ENCODE data around the gene FIGNL2. TPM values are rescaled to one million over a fixed set of nuclear protein-coding genes. Genes with fewer than 3 reads are reported as not detected.

FIGNL2 gene
- total and polyA plus RNA-seq, 2 of the 4 experiments (the other 2 are of a cell fraction), result under 0.01 to 0.12 TPM

DNA sequence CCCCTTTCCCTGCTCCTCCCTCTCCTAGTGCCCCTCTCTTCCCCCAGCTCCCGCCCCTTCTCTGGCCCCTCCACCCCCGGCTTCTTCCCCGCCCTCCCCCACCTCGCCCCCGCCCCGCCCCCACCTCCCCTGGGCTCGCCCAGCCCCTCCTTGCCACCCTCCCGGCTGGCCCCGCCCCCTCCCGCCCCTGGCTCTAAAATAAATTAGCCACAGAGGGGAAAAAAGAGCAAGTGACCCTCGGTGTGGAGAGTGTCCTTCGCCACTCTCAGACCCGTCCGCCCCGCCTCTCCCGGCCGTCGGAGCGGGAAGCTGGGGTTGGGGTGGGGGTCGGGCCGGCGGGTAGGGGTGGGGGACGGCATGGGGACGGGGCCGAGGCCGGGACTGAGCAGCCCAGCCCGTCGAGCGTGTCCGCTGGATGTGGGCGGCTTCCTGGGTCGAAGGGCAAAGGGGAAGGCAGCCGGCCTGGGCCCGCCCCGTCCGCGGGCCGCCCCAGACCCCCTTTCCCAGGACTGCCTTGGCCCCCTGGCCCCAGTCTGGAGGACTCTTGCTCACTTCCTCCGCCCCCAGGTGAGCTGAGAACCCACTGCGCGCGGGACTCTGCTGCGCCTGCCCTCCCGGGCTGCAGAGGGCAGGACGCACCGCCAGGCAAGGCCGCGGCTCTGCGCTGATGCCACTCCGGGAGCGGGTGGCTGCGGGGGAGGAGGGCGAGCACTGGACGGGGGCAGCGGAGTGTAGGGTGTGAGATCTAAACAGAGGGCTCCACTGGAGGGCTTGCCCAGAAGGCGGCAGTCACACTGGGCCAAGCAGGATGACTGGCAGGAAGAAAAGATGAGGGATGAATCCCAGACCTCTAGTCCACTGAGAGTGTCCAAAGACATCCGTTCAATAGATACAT lies 570 bp upstream of the FIGNL2 start:
- H2BK15ac ChIP-seq (ENCODE audit: low read depth, low read length), result no peak overlapping the region
- no peaks in the 10 kb centered on the region for H3K79me1 ChIP-seq (ENCODE audit: low read depth in 1 of 2, low read length in 2 of 2)
- H2BK20ac ChIP-seq (ENCODE audit: low read depth, low read length), result no peak overlapping the region
- H3K4me3 ChIP-seq (ENCODE audit: insufficient read depth, low read depth, low read length), result no peak overlapping the region
- no peaks in the 10 kb centered on the region for H4K20me1 ChIP-seq (ENCODE audit: insufficient read depth, low read length)
- H4K5ac ChIP-seq (ENCODE audit: low read depth, low read length), result no peak overlapping the region
- no peak overlapping the region for H3K9ac ChIP-seq (ENCODE audit: low read depth, low read length)
- no peaks in the 10 kb centered on the region for H3K9me3 ChIP-seq (ENCODE audit: control insufficient read depth, insufficient read depth, low read length)
- H3K4ac ChIP-seq (ENCODE audit: low read depth, low read length), result no peak overlapping the region
- DNase-seq (no peak), ATAC-seq (ENCODE audit: low read depth) (no peak)
- no peak overlapping the region; the same call in 1 of the 2 replicates for H2AK5ac ChIP-seq (ENCODE audit: low read depth, low read length)
- H3K18ac ChIP-seq (ENCODE audit: low read depth, low read length), result no peak overlapping the region
- H4K91ac ChIP-seq (ENCODE audit: insufficient read depth, low read depth, low read length), result no peak overlapping the region
- BruUV-seq (replicated peaks), result no TSS peak
- H2BK5ac ChIP-seq (ENCODE audit: low read depth, low read length, poor library complexity, severe bottlenecking), result no peak overlapping the region
- CTCF ChIA-PET, result no interaction called here
- POLR2A ChIA-PET (ENCODE audit: unreplicated experiment), result no interaction called here
- no peaks in the 10 kb centered on the region for H3K36me3 ChIP-seq (ENCODE audit: control insufficient read depth, insufficient read depth, low read length)
- no peak overlapping the region for H3K14ac ChIP-seq (replicated peaks; ENCODE audit: low read depth, low read length)
- WGBS, 2 experiments (ENCODE audit: extremely low coverage in 2 of 2, insufficient read length in 1 of 2), result 49% methylated on average over 6 of the region's 57 CpGs; no CpG with 5 or more reads in 1 of the 2 experiments
- no peak overlapping the region for H2AFZ ChIP-seq (replicated peaks; ENCODE audit: low read length, poor library complexity)
- in situ Hi-C loops (cut with MboI; ENCODE audit: low sequenced_read_pairs) (no loop called here), dilution Hi-C loops (cut with HindIII; ENCODE audit: low sequenced_read_pairs, unreplicated experiment) (no loop called here), intact Hi-C loops (cut with micrococcal nuclease) (no loop called here)
- no peak overlapping the region for H3K27ac ChIP-seq (ENCODE audit: insufficient read depth, low read length)
- H2AK9ac ChIP-seq (replicated peaks; ENCODE audit: low read depth, low read length, poor library complexity), result no peak overlapping the region
- peaks cover 3% of the 10 kb centered on the region; the same call in 1 of the 2 replicates for H3K9me1 ChIP-seq (ENCODE audit: insufficient read depth, low read length)
- H3K27me3 ChIP-seq (ENCODE audit: control insufficient read depth, insufficient read depth, low read length), result peaks cover 56% of the 10 kb centered on the region
- H3K23ac ChIP-seq (ENCODE audit: low read depth, low read length), result no peak overlapping the region
- no peak overlapping the region for H3K56ac ChIP-seq (ENCODE audit: extremely low read depth, insufficient read depth, low read length)
- H3K4me2 ChIP-seq (ENCODE audit: low read depth, low read length), result no peak overlapping the region
- H3K4me1 ChIP-seq (ENCODE audit: control insufficient read depth, insufficient read depth, low read length), result no peaks in the 10 kb centered on the region
- no peak overlapping the region for H2BK120ac ChIP-seq (ENCODE audit: low read depth, low read length)
- H4K8ac ChIP-seq (ENCODE audit: low read depth in 2 of 2, low read length in 2 of 2), result no peak overlapping the region
- TF ChIP-seq CEBPB (IDR thresholded peaks at IDR 0.05; ENCODE audit: low read depth, low read length), result no peak
- TF ChIP-seq BHLHE40 (IDR thresholded peaks at IDR 0.05; ENCODE audit: low read depth, low read length), result no peak
- TF ChIP-seq FOS (IDR thresholded peaks at IDR 0.05; ENCODE audit: low read depth, low read length), result no peak
- TF ChIP-seq MAZ (IDR thresholded peaks at IDR 0.05; ENCODE audit: borderline replicate concordance, low read depth, low read length), result no peak
- TF ChIP-seq, protein P1, sequence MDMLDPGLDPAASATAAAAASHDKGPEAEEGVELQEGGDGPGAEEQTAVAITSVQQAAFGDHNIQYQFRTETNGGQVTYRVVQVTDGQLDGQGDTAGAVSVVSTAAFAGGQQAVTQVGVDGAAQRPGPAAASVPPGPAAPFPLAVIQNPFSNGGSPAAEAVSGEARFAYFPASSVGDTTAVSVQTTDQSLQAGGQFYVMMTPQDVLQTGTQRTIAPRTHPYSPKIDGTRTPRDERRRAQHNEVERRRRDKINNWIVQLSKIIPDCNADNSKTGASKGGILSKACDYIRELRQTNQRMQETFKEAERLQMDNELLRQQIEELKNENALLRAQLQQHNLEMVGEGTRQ (IDR thresholded peaks at IDR 0.05; ENCODE audit: low read depth, low read length), result no peak
- no peak for TF ChIP-seq RFX5 (IDR thresholded peaks at IDR 0.05; ENCODE audit: low read depth, low read length)
- TF ChIP-seq SMC3 (IDR thresholded peaks at IDR 0.05; ENCODE audit: low read depth, low read length), result no peak
- TF ChIP-seq, protein P2, sequence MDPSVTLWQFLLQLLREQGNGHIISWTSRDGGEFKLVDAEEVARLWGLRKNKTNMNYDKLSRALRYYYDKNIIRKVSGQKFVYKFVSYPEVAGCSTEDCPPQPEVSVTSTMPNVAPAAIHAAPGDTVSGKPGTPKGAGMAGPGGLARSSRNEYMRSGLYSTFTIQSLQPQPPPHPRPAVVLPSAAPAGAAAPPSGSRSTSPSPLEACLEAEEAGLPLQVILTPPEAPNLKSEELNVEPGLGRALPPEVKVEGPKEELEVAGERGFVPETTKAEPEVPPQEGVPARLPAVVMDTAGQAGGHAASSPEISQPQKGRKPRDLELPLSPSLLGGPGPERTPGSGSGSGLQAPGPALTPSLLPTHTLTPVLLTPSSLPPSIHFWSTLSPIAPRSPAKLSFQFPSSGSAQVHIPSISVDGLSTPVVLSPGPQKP (IDR thresholded peaks at IDR 0.05; ENCODE audit: borderline replicate concordance, low read depth, low read length), result no peak
- TF ChIP-seq MAFK (IDR thresholded peaks at IDR 0.05; ENCODE audit: low read depth, low read length), result no peak
- TF ChIP-seq RCOR1 (IDR thresholded peaks at IDR 0.05; ENCODE audit: insufficient replicate concordance, low read length), result no peak
- no peak for TF ChIP-seq RAD21 (IDR thresholded peaks at IDR 0.05; ENCODE audit: low read length)
- TF ChIP-seq, protein P3, sequence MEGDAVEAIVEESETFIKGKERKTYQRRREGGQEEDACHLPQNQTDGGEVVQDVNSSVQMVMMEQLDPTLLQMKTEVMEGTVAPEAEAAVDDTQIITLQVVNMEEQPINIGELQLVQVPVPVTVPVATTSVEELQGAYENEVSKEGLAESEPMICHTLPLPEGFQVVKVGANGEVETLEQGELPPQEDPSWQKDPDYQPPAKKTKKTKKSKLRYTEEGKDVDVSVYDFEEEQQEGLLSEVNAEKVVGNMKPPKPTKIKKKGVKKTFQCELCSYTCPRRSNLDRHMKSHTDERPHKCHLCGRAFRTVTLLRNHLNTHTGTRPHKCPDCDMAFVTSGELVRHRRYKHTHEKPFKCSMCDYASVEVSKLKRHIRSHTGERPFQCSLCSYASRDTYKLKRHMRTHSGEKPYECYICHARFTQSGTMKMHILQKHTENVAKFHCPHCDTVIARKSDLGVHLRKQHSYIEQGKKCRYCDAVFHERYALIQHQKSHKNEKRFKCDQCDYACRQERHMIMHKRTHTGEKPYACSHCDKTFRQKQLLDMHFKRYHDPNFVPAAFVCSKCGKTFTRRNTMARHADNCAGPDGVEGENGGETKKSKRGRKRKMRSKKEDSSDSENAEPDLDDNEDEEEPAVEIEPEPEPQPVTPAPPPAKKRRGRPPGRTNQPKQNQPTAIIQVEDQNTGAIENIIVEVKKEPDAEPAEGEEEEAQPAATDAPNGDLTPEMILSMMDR (conservative IDR thresholded peaks at IDR 0.05; ENCODE audit: low read depth, low read length), result no peak
- TF ChIP-seq MXI1 (IDR thresholded peaks at IDR 0.05; ENCODE audit: borderline replicate concordance, low read depth, low read length), result no peak
- no peak for TF ChIP-seq POLR2A (IDR thresholded peaks at IDR 0.05; ENCODE audit: low read depth, low read length)
- TF ChIP-seq CHD1 (IDR thresholded peaks at IDR 0.05; ENCODE audit: low read depth, low read length), result no peak

Data from IMR-90 (cell line).